OCI-LY3 (cell line): ENCODE data around the gene VAT1L.

Experiments used
- EZH2phosphoT487 ChIP-seq: fragments of 200-600 bp; shearing (Covaris generic); IDR thresholded peaks from 2 replicates; pipeline ENCODE4 v1.6.1; 2018; ENCODE audit warnings: antibody characterized with exemption, mixed run types, low read depth
- TF ChIP-seq, protein P1 (sequence below): fragments of 200-600, 300-600 bp; sonication (generic); IDR thresholded peaks from 2 replicates; pipeline ENCODE4 v1.5.1; 2014; ENCODE audit warnings: antibody characterized with exemption, low read length, low read depth

DNA sequence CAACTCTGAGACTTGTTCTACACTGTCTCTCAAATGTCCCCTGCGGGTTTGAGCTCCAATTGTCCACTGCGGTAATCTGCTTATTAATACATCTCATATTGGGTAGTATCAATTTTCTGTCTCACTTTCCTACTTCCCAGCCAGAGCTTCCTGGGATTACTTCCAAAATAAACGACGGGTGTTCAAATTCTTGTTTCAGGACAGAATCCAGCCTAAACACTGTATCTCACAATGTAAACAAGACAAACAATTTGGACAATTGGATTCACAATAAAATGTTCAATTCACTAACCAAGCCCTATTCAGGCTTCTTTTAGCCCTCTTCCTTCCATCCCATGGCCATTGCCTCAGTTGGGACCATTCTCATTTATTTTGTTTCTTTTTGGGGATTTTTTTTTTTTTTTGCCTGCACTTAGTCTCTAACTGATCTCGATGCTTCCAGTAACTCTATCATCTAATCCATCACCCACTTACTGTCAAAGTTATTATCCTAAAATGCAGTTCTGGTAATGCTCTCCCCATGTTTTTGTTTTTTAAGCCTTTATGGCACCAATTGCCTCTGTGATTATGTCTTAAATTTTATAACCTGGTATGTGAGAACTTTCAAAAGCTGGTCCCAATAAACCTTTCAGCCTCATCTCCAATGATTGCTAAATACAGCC lies 2.0 kb upstream of the VAT1L start:
- TF ChIP-seq, protein P1, sequence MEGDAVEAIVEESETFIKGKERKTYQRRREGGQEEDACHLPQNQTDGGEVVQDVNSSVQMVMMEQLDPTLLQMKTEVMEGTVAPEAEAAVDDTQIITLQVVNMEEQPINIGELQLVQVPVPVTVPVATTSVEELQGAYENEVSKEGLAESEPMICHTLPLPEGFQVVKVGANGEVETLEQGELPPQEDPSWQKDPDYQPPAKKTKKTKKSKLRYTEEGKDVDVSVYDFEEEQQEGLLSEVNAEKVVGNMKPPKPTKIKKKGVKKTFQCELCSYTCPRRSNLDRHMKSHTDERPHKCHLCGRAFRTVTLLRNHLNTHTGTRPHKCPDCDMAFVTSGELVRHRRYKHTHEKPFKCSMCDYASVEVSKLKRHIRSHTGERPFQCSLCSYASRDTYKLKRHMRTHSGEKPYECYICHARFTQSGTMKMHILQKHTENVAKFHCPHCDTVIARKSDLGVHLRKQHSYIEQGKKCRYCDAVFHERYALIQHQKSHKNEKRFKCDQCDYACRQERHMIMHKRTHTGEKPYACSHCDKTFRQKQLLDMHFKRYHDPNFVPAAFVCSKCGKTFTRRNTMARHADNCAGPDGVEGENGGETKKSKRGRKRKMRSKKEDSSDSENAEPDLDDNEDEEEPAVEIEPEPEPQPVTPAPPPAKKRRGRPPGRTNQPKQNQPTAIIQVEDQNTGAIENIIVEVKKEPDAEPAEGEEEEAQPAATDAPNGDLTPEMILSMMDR = no peak
- TF ChIP-seq EZH2phosphoT487 = no peak
